HL-60/S4 treated with phorbol 12-myristate 13-acetate at 8.2 ng/mL for 4 days and 3 days (cell line): ENCODE data around the gene WDR37.
"Not testable (repeated sequence)": the region's sequence is repeated elsewhere in the genome, so short reads cannot be mapped to it uniquely, and the experiment has no call there.

Source experiments
- in situ Hi-C: fragments of 300-500 bp; cut with MboI; formaldehyde crosslinking; loops from 2 replicates; pipeline ENCODE4 v1.15.0; 2022; ENCODE audit warnings: low sequenced_read_pairs

The WDR37 gene

GRCh38 chr10:1056326-1057105, at the start of gene WDR37:
TSS of gene WDR37 (plus strand) at chr10:1056385. CDS start at chr10:1072156, 15,771 bp downstream.
- in situ Hi-C loops, result no loop called here

GRCh38 chr10:1006573-1006972, 49.6 kb upstream of the WDR37 start:
- in situ Hi-C loops, result no loop called here

GRCh38 chr10:1007583-1007982, 48.6 kb upstream of the WDR37 start:
- in situ Hi-C loops, result no loop called here

GRCh38 chr10:1009071-1009494, 47.1 kb upstream of the WDR37 start:
- in situ Hi-C loops, result no loop called here

GRCh38 chr10:1009947-1010346, 46.2 kb upstream of the WDR37 start:
- in situ Hi-C loops, result not testable (repeated sequence)

GRCh38 chr10:1010703-1011102, 45.5 kb upstream of the WDR37 start:
- in situ Hi-C loops, result no loop called here

- in situ Hi-C loops, result no loop called here
Observed at GRCh38 chr10:1011696-1012095, 44.5 kb upstream of the WDR37 start.

GRCh38 chr10:1015688-1016087, 40.5 kb upstream of the WDR37 start:
- in situ Hi-C loops, result no loop called here

- in situ Hi-C loops, result no loop called here
Observed at GRCh38 chr10:1019362-1019761, 36.8 kb upstream of the WDR37 start.

- in situ Hi-C loops, result no loop called here
Observed at GRCh38 chr10:1020460-1020859, 35.7 kb upstream of the WDR37 start.

- in situ Hi-C loops, result no loop called here
Observed at GRCh38 chr10:1020958-1021357, 35.2 kb upstream of the WDR37 start.

- in situ Hi-C loops, result no loop called here
Observed at GRCh38 chr10:1022413-1022812, 33.8 kb upstream of the WDR37 start.

- in situ Hi-C loops, result no loop called here
Observed at GRCh38 chr10:1024103-1024502, 32.1 kb upstream of the WDR37 start.

GRCh38 chr10:1025683-1026082, 30.5 kb upstream of the WDR37 start, which contains the start of gene IDI2:
TSS of gene IDI2 (minus strand) at chr10:1025859. CDS start at chr10:1024723, 1,136 bp downstream.
- in situ Hi-C loops, result no loop called here

- in situ Hi-C loops, result no loop called here
Observed at GRCh38 chr10:1026578-1026977, 29.6 kb upstream of the WDR37 start.

- in situ Hi-C loops, result no loop called here
Observed at GRCh38 chr10:1029838-1030237, 26.3 kb upstream of the WDR37 start.

- in situ Hi-C loops, result no loop called here
Observed at GRCh38 chr10:1033601-1034000, 22.6 kb upstream of the WDR37 start.

GRCh38 chr10:1034758-1035157, 21.4 kb upstream of the WDR37 start:
- in situ Hi-C loops, result no loop called here

GRCh38 chr10:1035201-1035600, 21.0 kb upstream of the WDR37 start:
- in situ Hi-C loops, result no loop called here

- in situ Hi-C loops, result no loop called here
Observed at GRCh38 chr10:1036341-1036791, 19.8 kb upstream of the WDR37 start.

GRCh38 chr10:1037098-1037497, 19.1 kb upstream of the WDR37 start:
- in situ Hi-C loops, result no loop called here

GRCh38 chr10:1038769-1039168, 17.4 kb upstream of the WDR37 start:
- in situ Hi-C loops, result not testable (repeated sequence)

GRCh38 chr10:1040133-1040532, 16.1 kb upstream of the WDR37 start:
- in situ Hi-C loops, result no loop called here
